HL-60 (cell line): ENCODE results near the gene TTC28.

Experiments
- DNase-seq, 2 experiments: peaks; one replicate each; pipeline ENCODE4 v3.0.0-alpha.2; 2010 to 2020; ENCODE audit warnings: low read depth in 1 of 2, low spot score in 1 of 2
- H3K27ac ChIP-seq: fragments of 250-450 bp; sonication (Bioruptor Pico); replicated peaks from 2 replicates; pipeline ENCODE4 v1.5.1; 2020; ENCODE audit warnings: mild to moderate bottlenecking, moderate library complexity
- H3K27me3 ChIP-seq: fragments of 250-450 bp; sonication (Bioruptor Pico); 2 replicates; pipeline ENCODE4 v1.5.1; 2021; ENCODE audit warnings: mild to moderate bottlenecking, moderate library complexity; ENCODE audit not compliant: insufficient read depth, poor library complexity, severe bottlenecking
- H3K4me3 ChIP-seq: replicated peaks from 2 replicates; pipeline ENCODE4 v1.5.1; 2011; ENCODE audit warnings: mild to moderate bottlenecking, control low read depth, low read length; ENCODE audit not compliant: insufficient read depth
- GABPA ChIP-seq: IDR thresholded peaks from 2 replicates; pipeline ENCODE4 v1.6.1; 2012; ENCODE audit warnings: low read depth
- POLR2AphosphoS5 ChIP-seq: IDR thresholded peaks from 2 replicates; pipeline ENCODE4 v1.6.1; 2012; ENCODE audit warnings: low read depth
- SPI1 ChIP-seq: IDR thresholded peaks from 2 replicates; pipeline ENCODE4 v1.6.1; 2012; ENCODE audit warnings: low read depth, mild to moderate bottlenecking, borderline replicate concordance
- TF ChIP-seq, protein P1 (sequence below): IDR thresholded peaks from 2 replicates; pipeline ENCODE4 v1.6.1; 2012; ENCODE audit warnings: low read depth; ENCODE audit not compliant: insufficient replicate concordance
- TF ChIP-seq, protein P2 (sequence below): IDR thresholded peaks from one replicate; pipeline ENCODE4 v1.5.1; 2011; ENCODE audit warnings: low read length, control low read depth, inconsistent platforms; ENCODE audit not compliant: insufficient read depth

TTC28 gene

DNA sequence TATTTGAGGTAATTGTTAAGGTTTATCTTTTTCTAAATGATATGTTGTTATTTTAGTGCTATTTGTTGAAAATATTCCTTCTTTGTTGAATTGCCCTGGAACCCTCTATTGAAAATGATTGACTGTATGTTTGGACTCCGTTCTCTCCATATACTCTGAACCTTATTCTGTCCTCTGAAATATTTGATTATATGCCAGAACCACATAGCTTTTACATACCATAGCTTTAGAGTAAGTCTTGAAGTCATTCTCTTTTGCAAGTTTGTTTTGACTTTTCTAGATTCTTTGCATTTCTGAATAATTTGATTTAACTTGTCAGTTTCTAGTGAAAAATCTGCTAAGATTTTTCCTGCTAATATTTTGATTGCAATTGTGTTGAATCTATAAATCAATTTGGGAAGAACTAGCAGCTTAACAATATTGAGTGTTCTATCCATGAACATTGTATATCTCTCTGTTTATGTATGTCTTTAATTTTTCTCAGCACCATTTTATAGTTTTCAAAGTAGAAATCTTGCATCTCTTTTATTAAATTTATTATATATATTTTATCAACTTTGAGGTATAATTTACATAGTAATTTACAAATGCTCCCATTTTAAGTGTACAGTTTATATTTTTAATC, 708.9 kb downstream of the TTC28 start:
- DNase-seq = no peak
- Histone ChIP-seq H3K27me3 (no peaks in the 10 kb centered on the region), H3K4me3 (no peak overlapping the region), H3K27ac (no peak overlapping the region)
- TF ChIP-seq GABPA (no peak), SPI1 (no peak), POLR2AphosphoS5 (no peak)
- TF ChIP-seq, protein P1, sequence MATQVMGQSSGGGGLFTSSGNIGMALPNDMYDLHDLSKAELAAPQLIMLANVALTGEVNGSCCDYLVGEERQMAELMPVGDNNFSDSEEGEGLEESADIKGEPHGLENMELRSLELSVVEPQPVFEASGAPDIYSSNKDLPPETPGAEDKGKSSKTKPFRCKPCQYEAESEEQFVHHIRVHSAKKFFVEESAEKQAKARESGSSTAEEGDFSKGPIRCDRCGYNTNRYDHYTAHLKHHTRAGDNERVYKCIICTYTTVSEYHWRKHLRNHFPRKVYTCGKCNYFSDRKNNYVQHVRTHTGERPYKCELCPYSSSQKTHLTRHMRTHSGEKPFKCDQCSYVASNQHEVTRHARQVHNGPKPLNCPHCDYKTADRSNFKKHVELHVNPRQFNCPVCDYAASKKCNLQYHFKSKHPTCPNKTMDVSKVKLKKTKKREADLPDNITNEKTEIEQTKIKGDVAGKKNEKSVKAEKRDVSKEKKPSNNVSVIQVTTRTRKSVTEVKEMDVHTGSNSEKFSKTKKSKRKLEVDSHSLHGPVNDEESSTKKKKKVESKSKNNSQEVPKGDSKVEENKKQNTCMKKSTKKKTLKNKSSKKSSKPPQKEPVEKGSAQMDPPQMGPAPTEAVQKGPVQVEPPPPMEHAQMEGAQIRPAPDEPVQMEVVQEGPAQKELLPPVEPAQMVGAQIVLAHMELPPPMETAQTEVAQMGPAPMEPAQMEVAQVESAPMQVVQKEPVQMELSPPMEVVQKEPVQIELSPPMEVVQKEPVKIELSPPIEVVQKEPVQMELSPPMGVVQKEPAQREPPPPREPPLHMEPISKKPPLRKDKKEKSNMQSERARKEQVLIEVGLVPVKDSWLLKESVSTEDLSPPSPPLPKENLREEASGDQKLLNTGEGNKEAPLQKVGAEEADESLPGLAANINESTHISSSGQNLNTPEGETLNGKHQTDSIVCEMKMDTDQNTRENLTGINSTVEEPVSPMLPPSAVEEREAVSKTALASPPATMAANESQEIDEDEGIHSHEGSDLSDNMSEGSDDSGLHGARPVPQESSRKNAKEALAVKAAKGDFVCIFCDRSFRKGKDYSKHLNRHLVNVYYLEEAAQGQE = no peak
- TF ChIP-seq, protein P2, sequence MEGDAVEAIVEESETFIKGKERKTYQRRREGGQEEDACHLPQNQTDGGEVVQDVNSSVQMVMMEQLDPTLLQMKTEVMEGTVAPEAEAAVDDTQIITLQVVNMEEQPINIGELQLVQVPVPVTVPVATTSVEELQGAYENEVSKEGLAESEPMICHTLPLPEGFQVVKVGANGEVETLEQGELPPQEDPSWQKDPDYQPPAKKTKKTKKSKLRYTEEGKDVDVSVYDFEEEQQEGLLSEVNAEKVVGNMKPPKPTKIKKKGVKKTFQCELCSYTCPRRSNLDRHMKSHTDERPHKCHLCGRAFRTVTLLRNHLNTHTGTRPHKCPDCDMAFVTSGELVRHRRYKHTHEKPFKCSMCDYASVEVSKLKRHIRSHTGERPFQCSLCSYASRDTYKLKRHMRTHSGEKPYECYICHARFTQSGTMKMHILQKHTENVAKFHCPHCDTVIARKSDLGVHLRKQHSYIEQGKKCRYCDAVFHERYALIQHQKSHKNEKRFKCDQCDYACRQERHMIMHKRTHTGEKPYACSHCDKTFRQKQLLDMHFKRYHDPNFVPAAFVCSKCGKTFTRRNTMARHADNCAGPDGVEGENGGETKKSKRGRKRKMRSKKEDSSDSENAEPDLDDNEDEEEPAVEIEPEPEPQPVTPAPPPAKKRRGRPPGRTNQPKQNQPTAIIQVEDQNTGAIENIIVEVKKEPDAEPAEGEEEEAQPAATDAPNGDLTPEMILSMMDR = no peak

DNA sequence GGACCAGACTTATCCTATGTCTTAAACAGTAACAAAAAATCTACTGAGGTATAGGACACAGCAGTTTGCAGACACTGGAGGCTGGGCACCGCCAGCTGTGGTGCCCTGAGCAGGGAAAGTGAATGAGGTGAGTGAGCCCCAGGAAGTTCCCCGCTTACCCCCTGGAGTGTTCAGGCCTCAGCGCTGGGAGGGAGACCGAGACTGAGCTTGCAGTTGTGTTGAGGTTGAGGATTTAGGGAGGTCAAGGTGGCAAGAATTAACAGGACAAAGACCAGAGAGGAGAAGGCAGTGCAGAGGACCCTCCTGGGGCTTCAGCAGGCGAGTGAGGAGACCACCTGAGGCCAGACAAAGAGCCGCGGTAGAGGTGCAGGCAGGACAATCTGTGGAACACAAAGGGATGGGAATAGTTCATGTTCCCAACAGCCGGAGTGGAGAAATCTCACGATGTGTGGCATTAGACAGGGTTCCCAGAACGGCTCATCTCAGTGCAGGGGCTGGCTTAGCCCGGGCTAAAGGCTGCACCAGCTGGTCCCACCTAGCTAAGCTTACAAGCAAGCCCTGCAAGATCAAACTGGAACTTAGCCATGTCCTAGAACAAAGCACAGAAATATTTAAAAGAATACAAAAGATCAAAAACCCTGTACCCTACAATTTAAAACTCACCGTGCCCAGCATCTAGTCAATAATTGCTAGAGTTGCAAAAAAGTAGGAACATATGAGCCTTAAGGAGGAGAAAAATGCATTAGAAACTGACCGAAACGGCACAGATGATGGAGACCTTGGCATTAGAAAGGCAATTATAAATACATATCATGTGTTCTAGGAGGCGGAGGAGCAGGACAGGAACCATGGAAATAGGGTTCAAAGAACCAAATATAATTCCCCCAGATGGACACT, 713.2 kb downstream of the TTC28 start:
- no peak for TF ChIP-seq SPI1

DNA sequence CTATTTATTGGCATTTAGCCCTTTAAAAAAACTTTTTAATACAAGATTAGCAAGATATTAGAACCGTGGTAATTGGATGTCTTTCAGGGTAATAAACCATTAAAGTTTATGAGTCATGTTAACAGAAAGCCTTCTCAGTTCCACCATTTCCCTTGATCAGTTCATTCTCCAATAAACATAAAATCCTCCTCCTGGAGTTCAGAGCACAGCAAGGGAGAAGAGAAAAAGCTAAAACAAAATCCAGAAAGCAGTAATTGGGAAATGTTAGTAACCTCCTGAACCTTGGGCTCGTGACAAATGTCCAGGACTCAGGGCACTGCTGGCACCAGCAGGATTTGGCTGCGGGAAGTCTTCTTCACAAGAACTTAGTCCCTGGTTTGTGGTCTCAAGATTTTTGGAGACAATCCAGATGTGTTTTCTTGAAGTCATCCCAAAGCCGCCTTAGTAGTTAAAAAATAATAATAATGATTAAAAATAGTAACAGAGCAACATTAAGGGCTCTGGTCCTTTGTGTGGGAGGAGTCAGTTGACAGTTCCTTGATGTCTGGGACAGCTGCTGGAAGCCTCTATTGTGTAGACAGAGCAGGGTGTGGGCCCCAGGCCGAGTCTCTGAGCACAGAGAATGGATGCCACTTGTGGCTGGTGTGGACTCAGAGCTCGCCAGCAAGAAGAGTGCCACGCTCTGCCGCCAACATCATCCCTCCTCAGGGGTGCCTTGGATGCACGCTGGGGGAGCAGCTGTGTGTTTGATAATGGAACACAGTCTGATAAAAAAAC, 717.2 kb downstream of the TTC28 start:
- no peak overlapping the region for H3K4me3 ChIP-seq
- H3K27me3 ChIP-seq = no peaks in the 10 kb centered on the region
- TF ChIP-seq POLR2AphosphoS5 (no peak), GABPA (no peak), SPI1 (no peak)
- TF ChIP-seq, protein P2 = no peak
- TF ChIP-seq, protein P1 = no peak
- H3K27ac ChIP-seq = no peak overlapping the region
- no peak for DNase-seq

More for the DNA sequence above, 713.2 kb downstream of the TTC28 start:
- H3K27ac ChIP-seq = no peak overlapping the region
- no peak for DNase-seq
- no peak overlapping the region for H3K4me3 ChIP-seq
- H3K27me3 ChIP-seq = no peaks in the 10 kb centered on the region

DNA sequence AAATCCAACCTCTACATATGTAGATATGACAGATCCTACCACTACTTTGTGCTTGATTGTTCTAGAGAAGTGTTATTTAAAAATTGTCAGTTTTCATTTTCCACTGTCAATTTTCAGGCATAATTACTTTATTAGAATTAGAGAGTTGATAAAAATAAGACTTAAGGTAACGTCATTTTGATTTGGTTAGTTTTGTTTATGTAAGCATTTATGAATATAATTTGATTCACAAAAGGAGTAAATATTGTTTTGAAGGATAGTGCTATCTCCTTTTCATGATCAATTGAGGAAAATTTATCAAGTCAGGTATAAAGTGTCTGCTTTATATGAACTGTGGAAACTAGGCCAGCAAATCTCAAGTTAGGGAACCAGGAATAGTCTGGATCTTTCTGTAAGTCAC, 718.0 kb downstream of the TTC28 start:
- Histone ChIP-seq H3K27ac (no peak overlapping the region), H3K27me3 (no peaks in the 10 kb centered on the region), H3K4me3 (no peak overlapping the region)
- TF ChIP-seq SPI1 (no peak), POLR2AphosphoS5 (no peak), GABPA (no peak)
- TF ChIP-seq, protein P1 = no peak
- TF ChIP-seq, protein P2 = no peak
- DNase-seq = no peak
